ENCODE measurements around the gene XPO4. TPM values are rescaled to one million over a fixed set of nuclear protein-coding genes. Genes with fewer than 3 reads are reported as not detected.

XPO4 gene
- total and polyA plus RNA-seq, 9 donors = 4.3 to 20.6 (median 13.4) TPM

- Histone ChIP-seq H3K4me1 (ENCODE audit: insufficient read depth) (no peaks in the 10 kb centered on the region), H3K27me3 (no peaks in the 10 kb centered on the region), H3K4me3 (no peak overlapping the region), H3K9me3 (no peaks in the 10 kb centered on the region), H3K27ac (no peak overlapping the region), H3K36me3 (no peaks in the 10 kb centered on the region)
- TF ChIP-seq POLR2A (IDR thresholded peaks at IDR 0.05) = no peak
- TF ChIP-seq EP300 (IDR thresholded peaks at IDR 0.05) = no peak
- no peak for TF ChIP-seq CTCF (IDR thresholded peaks at IDR 0.05)
- DNase-seq = no peak
- intact Hi-C loops (cut with DNase I) = loop anchor here in 1 of 4 donors (10.0 kb wide), 1 partner anchor 129 kb away; the partner anchor contains the start of gene IL17D
- WGBS, 3 donors = 94 to 98% (median 97%) methylated on average over 7 of the region's 7 CpGs
These were observed 68.5 kb downstream of the XPO4 start for GRCh38 chr13:20833900-20834679.

- Histone ChIP-seq H3K27ac (no peak overlapping the region), H3K27me3 (no peaks in the 10 kb centered on the region), H3K4me3 (no peak overlapping the region), H3K4me1 (ENCODE audit: insufficient read depth) (no peaks in the 10 kb centered on the region), H3K36me3 (no peaks in the 10 kb centered on the region), H3K9me3 (no peaks in the 10 kb centered on the region)
- TF ChIP-seq POLR2A (IDR thresholded peaks at IDR 0.05) (no peak), CTCF (IDR thresholded peaks at IDR 0.05) (no peak), EP300 (IDR thresholded peaks at IDR 0.05) (no peak)
- 86 to 94% (median 89%) methylated on average over 3 of the region's 3 CpGs for WGBS, 3 donors
- intact Hi-C loops (cut with DNase I) = loop anchor here in 1 of 4 donors (10.0 kb wide), 1 partner anchor 128 kb away; the partner anchor contains the start of gene IL17D
- no peak for DNase-seq
These were observed 69.7 kb downstream of the XPO4 start for GRCh38 chr13:20832861-20833260.

- intact Hi-C loops (cut with DNase I) = loop anchor here in 1 of 4 donors (10.0 kb wide), 1 partner anchor 127 kb away; the partner anchor contains the start of gene IL17D
- DNase-seq = no peak
- H3K4me1 ChIP-seq (ENCODE audit: insufficient read depth) = no peaks in the 10 kb centered on the region
- WGBS, 3 donors = 94 to 96% (median 95%) methylated on average over 3 of the region's 3 CpGs
- no peaks in the 10 kb centered on the region for H3K9me3 ChIP-seq
- no peak overlapping the region for H3K4me3 ChIP-seq
- H3K27me3 ChIP-seq = no peaks in the 10 kb centered on the region
- TF ChIP-seq POLR2A (IDR thresholded peaks at IDR 0.05) = no peak
- no peak for TF ChIP-seq EP300 (IDR thresholded peaks at IDR 0.05)
- no peak for TF ChIP-seq CTCF (IDR thresholded peaks at IDR 0.05)
- H3K36me3 ChIP-seq = no peaks in the 10 kb centered on the region
- H3K27ac ChIP-seq = no peak overlapping the region
These were observed 70.6 kb downstream of the XPO4 start for GRCh38 chr13:20831933-20832332.

- no peak overlapping the region for H3K4me3 ChIP-seq
- DNase-seq = no peak
- no peaks in the 10 kb centered on the region for H3K36me3 ChIP-seq
- intact Hi-C loops (cut with DNase I) = loop anchor here in 1 of 4 donors (10.0 kb wide), 1 partner anchor 126 kb away; the partner anchor contains the start of gene IL17D
- H3K9me3 ChIP-seq = no peaks in the 10 kb centered on the region
- TF ChIP-seq EP300 (IDR thresholded peaks at IDR 0.05) (no peak), CTCF (IDR thresholded peaks at IDR 0.05) (no peak), POLR2A (IDR thresholded peaks at IDR 0.05) (no peak)
- H3K27me3 ChIP-seq = no peaks in the 10 kb centered on the region
- WGBS, 3 donors = 48 to 73% (median 63%) methylated on average over 2 of the region's 2 CpGs
- H3K4me1 ChIP-seq (ENCODE audit: insufficient read depth) = no peaks in the 10 kb centered on the region
- no peak overlapping the region for H3K27ac ChIP-seq
These were observed 71.3 kb downstream of the XPO4 start for GRCh38 chr13:20831254-20831653.

Measured in ovary (tissue), 9 donors.